Measurements from ENCODE around the gene RNF126. TPM values are rescaled to one million over a fixed set of nuclear protein-coding genes. Genes with fewer than 3 reads are reported as not detected.

The RNF126 gene
- total RNA-seq, 1 experiment from 2014 or later = 61.2 TPM

GRCh38 chr19:680287-681028 lies 17.4 kb upstream of the RNF126 start:
- Histone ChIP-seq H3K36me3 (ENCODE audit: control insufficient read depth, insufficient read depth, low read length) (no peaks in the 10 kb centered on the region), H3K27me3 (ENCODE audit: control insufficient read depth, insufficient read depth, low read length) (no peaks in the 10 kb centered on the region), H3K27ac (ENCODE audit: low read length) (peak overlapping the region; percentile 85), H3K4me1 (ENCODE audit: control insufficient read depth, insufficient read depth, low read length) (peaks cover 16% of the 10 kb centered on the region), H3K4me3 (ENCODE audit: low read depth in 2 of 2, low read length in 2 of 2) (peak overlapping the region; percentile 65 to 71), H3K9me3 (ENCODE audit: control insufficient read depth, insufficient read depth, low read depth, low read length) (no peaks in the 10 kb centered on the region)
- BruUV-seq (replicated peaks) = no TSS peak
- in situ Hi-C loops (cut with HindIII; ENCODE audit: low pct_unique_long_range_greater_than_20kb, low sequenced_read_pairs) = no loop called here
- TF ChIP-seq SIN3A (IDR thresholded peaks at IDR 0.05; ENCODE audit: borderline replicate concordance, insufficient read depth, low read depth, low read length) (no peak), POLR2AphosphoS5 (IDR thresholded peaks at IDR 0.05; ENCODE audit: low read depth, low read length) (peak; percentile 59; the same call in 1 of the 2 replicates), CTCF (IDR thresholded peaks at IDR 0.05) (no peak; the same call in 1 of the 2 replicates), REST (IDR thresholded peaks at IDR 0.05; ENCODE audit: insufficient read depth in 1 of 2, low read depth in 2 of 2, low read length in 1 of 2) (no peak), TCF7L2 (IDR thresholded peaks at IDR 0.05; ENCODE audit: low read depth, low read length) (no peak)
- intact Hi-C loops (cut with micrococcal nuclease; ENCODE audit: unreplicated experiment) = no loop called here
- POLR2A ChIA-PET = no interaction called here
- ATAC-seq (peak; percentile 81), DNase-seq (ENCODE audit: low read depth, low spot score) (peak; percentile 76)
- CTCF ChIA-PET = interaction anchor here (0.5 to 0.6 kb wide), 2 partner anchors 15 to 69 kb away, joined by 3 read pairs; no protein-coding TSS in a partner anchor

- POLR2A ChIA-PET = no interaction called here
- TF ChIP-seq REST (IDR thresholded peaks at IDR 0.05; ENCODE audit: insufficient read depth in 1 of 2, low read depth in 2 of 2, low read length in 1 of 2) (no peak), SIN3A (IDR thresholded peaks at IDR 0.05; ENCODE audit: borderline replicate concordance, insufficient read depth, low read depth, low read length) (peak; percentile 44; the same call in 1 of the 2 replicates)
- no TSS peak for BruUV-seq (replicated peaks)
- ATAC-seq (peak; percentile 32), DNase-seq (ENCODE audit: low read depth, low spot score) (no peak)
- Histone ChIP-seq H3K36me3 (ENCODE audit: control insufficient read depth, insufficient read depth, low read length) (no peaks in the 10 kb centered on the region), H3K9me3 (ENCODE audit: control insufficient read depth, insufficient read depth, low read depth, low read length) (no peaks in the 10 kb centered on the region), H3K27ac (ENCODE audit: low read length) (peak overlapping the region; percentile 54; the same call in 1 of the 2 replicates), H3K27me3 (ENCODE audit: control insufficient read depth, insufficient read depth, low read length) (no peaks in the 10 kb centered on the region), H3K4me1 (ENCODE audit: control insufficient read depth, insufficient read depth, low read length) (peaks cover 22% of the 10 kb centered on the region), H3K4me3 (ENCODE audit: low read depth in 2 of 2, low read length in 2 of 2) (peak overlapping the region; percentile 47 to 65)
- CTCF ChIA-PET = interaction anchor here (0.6 kb wide), 2 partner anchors 70 to 290 kb away, joined by 3 to 4 read pairs; no protein-coding TSS in a partner anchor
- in situ Hi-C loops (cut with HindIII; ENCODE audit: low pct_unique_long_range_greater_than_20kb, low sequenced_read_pairs) (no loop called here), intact Hi-C loops (cut with micrococcal nuclease; ENCODE audit: unreplicated experiment) (no loop called here)
Measured at GRCh38 chr19:679418-680286, 16.6 kb upstream of the RNF126 start.

All from Panc1 (cell line).